Measurements from ENCODE around the gene SPOCK2.
"Not testable (repeated sequence)": the region's sequence is repeated elsewhere in the genome, so short reads cannot be mapped to it uniquely, and the experiment has no call there.

Gene SPOCK2

DNA sequence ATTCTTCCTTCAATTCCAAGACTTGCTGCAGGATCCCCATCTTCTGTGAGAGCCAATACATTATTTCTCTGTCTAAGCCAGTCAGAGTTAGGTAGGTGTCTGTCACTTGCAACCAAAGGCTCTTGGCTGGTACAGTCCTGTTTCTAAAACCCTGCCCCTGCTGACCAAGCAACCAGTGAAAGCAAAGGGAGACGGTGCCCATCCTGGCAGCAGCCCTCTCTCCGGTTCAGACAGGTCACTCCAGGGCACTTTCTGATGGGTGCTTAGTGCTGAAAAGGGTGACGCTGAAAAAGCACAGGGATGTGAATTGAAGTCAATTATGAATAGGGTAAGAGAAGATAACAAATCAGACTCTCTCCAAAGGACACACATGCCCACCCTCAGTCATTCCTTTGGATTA, 37.5 kb downstream of the SPOCK2 start:
- DNase-seq = no peak

DNA sequence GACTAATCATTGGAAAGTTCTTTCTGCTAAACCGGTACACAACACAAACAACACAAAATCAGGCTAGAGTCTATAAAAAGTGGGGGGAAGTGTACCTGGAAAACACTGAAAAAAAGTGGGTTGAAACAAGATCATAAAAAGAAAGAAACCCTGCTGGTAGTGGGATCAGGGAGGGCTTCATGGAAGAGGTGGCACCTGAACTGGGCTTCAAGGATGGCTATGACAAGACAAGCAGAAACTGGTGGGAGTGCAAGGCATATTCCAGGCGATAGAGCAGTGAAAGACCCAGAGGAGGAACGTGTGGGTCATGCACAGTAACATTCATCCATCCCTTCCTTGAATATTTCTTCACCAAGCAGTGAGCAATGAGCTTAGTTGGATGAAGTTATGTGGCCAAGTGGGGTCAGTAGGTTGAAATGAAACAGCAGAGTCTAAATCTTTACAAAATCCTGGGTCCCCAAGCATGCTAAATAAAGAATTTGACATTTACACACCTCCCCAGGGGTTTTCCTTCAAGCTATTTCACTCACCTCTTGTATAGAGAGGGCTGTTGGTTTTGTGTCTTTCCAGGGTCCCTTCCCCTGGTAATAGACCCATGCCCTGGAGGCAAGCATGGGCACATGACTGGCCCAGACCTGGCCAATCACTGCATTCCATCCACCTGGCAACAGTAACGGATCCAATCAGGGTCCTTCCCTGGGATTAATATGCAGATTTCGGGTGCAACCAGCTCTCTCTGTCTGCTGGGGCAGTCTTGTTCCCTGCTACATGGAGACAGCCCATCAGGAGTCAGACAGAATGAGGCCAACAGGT, 38.2 kb downstream of the SPOCK2 start:
- no peak for DNase-seq

DNA sequence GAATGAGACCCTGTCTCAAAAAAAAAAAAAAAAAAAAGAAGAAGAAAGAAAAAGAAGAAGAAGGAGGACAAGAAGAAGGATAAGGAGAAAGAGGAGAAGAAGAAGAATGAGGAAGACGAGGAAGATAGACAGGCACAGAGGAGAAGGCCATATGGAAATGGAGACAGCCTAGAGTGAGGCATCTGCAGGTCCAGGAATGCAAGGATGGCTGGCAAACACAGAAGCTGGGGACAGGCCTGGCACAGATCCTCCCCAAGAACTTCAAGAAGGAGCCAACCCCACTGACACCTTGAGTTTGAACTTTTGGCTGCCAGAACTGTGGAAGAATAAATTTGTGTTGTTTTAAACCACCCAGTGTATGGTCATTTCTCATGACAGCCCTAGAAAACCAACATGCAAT, 38.9 kb downstream of the SPOCK2 start:
- no peak for DNase-seq

DNA sequence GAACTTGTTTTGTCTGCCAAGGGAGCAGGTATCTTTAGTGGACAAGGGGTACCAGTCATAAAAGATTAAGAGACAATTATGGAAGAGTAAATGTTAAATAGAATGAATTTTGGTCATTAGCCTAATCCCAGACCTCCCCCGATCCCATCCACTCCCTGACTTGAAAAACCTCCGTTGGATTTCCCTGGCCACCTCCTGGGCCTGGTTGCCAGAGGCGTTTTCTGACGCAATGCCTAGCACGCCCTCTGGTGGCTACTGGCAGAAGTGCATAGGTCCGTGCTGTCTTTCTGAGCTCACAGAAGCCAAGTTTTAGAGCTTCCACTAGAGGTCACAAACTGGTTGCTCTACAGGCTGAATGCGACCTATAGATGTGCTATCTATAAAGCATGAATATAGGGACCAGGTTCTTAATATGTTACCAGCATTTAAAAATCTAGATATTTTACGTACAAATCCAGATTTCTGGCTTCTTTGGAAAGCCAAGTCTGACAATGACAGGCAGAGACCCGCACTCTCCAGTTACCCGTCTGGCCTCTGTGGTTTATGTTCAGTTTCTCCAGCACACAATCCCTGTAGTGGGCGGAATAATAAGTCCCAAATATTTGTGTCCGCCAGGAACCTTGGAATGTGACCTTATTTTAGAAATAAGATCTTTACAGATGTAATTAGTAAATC, 39.8 kb downstream of the SPOCK2 start:
- DNase-seq = peak; percentile 81

DNA sequence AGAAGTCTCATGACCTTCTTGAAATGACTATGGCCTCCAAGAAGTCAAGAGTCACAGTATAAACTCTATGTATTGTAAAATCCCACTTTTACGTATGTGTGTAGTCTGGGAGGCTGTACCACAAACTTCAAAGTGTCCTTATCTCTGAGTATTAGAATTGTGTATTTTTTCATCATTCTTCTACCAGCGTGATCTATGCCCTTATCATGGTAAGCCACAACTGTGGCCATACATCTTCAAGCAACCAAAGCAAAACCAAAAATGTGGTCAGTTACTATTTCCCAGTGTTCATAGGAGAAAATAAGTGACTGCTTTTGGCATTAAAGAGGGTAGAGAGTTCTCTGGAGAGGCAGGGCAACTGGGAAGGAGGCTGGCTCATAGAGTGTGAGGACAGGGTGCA, 42.8 kb downstream of the SPOCK2 start:
- no peak for DNase-seq

DNA sequence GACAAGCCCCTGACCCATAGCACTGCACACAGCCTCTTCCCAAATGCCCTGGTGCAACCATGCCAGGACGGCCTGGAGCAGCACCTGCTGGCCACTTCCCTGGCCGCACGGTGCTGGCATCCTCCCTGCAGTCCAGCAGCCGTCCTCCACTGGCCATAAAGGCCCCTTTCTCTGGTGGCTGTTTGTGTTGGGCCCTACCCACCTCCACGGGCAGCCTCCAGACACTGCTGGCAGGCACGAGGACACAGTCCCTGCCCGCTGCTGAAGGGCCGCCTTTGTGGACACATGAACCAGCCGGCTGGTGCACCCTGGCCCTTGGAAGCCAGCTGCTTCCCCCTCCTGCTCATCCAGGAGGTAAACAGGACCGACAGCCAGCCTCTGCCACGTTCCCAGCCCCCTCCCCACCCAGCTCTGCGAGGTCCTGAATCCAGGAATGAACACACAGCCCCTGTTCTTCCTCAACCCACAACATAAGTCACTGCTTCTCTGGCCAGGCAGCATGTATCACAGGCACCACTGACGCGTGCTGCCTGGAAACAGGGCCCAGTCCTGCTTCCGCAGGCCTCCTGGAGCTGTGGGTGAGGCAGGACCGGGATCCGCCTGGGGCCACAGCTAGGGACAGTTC, 43.8 kb downstream of the SPOCK2 start:
- DNase-seq = no peak

DNA sequence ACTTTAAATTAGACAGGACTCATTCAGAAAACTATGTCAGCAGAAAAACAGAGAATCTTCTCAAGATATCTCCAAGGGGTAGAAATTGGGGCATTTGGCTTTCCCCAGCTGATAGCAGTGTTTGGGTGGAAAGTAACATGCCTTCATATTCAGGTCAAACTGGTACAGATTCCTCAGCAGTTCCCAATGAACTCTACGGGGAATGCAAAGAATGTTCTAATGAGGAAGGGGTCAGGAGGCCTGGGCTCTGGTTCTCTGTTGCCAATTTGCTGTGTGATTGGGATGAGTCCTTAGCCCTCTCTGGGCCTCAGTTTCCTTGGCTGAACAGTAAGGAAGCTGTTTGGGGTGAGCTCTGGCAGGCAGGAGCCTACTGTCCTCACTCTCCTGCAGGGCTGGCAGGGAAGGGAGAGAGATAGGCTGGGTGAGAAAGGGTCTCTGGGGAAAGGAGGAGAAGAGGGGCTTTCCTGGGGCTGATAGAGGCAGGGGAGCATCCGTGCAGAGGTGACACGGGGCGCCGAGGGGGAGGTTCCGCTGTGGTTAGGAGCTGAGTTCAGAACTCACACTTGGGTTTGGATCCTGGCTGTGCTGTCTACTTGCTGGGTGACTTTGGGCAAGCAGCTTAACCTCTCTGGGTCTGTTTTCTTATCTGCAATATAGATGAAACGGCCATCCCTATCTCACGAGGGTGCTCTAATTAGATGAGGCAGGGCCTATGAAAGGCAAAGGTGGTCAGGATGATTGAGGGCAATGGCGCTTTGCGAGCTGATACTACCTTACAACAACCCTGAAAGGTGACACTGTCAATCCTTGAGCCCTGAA, 45.1 kb downstream of the SPOCK2 start:
- no peak for DNase-seq

DNA sequence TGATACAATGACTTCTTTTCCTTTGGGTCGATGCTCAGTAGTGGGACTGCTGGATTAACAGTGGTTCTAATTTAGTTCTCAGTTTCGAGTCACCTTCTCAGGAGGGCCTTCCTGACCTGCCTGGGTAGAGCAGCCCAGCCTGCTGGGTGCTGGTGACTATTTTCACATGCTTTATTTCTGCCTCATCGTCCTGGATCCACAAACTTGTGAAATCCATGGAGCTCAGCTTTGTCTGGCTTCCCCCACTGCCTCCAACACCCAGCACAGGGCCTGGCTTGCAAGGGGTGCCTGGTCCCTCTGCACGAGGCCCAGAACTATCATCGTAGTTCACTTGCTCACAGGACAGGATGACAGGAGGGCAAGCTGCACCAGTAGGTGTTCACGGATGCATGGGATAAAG, 46.9 kb downstream of the SPOCK2 start:
- no peak for DNase-seq

DNA sequence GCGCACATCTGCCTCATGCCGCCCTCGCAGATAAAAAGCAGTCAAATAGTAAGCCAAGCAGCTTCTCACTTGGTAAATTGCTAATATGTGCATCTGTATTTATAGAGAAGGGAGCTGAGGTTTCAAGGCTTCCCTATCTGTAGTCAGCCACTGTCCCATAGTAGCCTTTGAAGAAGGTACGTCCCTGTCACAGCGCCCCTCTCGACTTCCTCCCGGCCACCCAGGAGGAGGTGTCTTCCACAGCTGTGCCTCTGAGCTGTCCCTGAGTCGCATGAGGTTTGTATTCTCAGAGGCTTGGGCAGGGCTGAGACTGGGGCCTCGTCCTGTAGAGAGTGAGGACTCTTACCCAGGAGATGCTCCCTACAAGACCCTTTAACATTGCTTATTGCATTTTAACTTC, 49.0 kb downstream of the SPOCK2 start:
- DNase-seq = no peak

DNA sequence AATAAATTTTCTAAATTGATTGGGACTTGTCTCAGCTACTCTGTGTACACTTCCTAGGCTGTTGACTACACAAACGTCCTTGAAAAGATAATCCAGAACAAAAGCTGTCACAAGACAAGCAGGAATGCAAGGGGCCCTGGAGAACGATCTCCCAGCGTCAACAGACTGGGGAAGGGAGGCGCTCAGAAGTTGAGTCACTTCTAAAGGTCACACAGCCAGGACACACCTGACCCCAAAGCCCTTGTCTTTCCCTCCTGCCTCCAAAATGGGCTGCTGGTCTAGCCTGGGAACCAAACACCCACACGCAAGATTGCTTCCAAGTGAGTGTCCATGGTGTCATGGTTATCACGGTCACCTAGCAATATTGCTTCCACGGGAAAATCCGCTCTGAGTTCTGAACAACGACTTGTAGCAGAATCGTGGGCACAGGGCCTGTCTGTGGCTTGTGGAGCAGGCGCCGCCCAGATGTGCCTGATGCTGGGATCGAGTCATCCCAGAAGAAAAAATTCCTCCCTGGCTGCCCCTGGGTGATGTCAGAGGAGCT, 49.8 kb downstream of the SPOCK2 start:
- no peak for DNase-seq

DNA sequence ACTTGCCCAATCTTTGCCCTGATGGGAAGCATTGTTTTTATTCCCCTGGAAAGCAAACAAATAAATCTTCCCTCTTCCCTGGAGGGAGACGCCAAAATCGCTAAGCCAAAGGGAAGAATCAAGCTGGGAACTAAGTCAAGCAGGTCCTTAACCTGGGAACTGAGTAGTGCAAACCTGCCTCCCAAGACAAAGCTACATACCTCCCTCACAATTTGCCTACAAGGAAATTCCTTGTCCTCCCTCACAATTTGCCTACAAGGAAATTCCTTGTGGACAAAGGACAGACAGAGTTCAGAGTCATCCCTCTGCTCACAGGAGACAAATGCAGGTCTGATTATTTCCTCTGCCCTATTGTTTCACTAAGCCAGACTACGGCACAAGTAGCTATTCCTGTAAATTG, 50.5 kb downstream of the SPOCK2 start:
- DNase-seq = no peak

DNA sequence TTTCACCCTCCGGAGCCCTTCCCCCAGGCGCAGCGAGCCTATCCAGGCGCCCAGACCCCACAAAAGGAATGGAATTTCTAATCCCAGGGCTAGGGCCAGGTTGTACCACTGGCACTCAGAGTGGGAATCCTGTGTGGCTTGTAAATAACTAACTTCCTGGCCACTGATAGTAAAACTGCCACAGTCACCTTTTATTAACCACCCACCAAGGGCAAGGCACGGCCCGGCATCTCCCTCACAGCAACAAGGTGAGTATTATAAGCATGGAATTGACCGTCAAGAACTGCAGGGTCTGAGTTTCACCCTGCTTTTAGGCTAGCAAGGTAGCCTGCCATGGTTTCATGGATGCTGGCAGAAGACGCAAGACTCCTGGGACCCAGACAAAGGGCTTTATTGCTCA, 51.1 kb downstream of the SPOCK2 start:
- no peak for DNase-seq

DNA sequence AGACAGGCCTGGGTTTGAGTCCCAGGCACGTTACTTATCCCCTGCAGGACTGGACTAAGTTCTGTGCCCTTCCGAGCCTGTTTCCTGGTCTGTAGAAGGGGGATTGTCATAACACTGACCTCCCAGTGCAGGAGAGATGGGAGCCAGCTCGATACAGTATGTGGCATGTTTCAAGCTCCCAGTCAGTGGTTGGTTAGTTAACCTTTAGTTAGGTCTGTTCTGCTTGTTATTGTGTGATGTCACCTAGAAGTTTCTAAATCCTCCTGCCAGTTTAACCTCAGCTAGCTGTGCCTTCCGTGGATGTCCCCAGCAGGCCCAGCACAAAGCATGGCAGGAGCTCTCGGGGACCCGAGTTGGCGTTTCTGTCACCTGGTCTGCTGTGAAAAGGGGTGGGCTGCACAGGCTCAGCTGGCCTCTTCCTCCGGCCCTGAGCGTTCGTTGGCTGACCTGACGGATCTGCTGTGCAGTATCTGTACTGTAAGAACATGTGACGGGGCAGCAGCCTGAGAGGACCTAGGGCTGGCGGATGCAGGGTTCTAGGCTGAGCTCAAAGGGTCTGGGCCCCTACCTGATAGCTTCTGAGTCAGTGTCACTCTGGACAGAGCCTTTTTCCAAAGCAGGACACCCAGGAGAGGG, 53.0 kb downstream of the SPOCK2 start:
- DNase-seq = no peak

DNA sequence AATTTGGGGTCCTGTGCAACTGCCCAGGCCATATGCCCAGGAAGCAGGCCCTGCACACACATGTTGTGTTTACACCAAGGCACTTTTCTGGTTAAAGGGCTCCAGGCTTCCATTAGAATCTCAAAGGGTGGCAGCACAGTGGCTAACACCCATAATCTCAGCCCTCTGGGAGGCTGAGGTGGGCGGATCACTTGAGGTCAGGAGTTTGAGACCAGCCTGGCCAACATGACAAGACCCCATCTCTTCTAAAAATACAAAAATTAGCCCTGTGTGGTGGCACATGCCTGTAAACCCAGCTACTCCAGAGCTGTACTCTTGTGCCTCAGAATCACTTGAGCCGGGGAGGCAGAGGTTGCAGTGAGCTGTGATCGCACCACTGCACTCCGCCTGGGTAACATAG, 53.6 kb downstream of the SPOCK2 start:
- DNase-seq = no peak

DNA sequence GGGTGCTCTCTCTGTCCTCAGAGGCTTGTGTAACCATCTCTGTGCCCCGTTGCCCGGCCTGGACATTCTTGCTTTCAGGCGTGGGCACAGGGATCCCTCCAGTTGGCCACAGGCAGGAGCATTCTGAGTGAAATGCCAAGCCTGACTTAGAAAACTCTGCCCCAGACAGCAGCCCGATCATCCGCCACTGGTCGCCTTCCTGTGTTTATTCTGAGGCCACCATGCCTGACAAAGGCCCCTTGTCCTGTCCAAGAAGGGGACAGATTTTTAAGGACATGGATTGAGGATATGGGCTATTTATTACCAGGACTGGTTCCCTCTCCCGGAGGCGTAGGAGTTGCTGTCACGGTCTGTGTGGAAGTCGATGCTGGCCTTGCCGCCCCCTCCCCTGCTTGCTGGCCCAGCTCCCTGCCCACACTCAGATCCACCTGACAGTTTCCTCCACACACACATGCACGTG, 54.3 kb downstream of the SPOCK2 start:
- no peak for DNase-seq

DNA sequence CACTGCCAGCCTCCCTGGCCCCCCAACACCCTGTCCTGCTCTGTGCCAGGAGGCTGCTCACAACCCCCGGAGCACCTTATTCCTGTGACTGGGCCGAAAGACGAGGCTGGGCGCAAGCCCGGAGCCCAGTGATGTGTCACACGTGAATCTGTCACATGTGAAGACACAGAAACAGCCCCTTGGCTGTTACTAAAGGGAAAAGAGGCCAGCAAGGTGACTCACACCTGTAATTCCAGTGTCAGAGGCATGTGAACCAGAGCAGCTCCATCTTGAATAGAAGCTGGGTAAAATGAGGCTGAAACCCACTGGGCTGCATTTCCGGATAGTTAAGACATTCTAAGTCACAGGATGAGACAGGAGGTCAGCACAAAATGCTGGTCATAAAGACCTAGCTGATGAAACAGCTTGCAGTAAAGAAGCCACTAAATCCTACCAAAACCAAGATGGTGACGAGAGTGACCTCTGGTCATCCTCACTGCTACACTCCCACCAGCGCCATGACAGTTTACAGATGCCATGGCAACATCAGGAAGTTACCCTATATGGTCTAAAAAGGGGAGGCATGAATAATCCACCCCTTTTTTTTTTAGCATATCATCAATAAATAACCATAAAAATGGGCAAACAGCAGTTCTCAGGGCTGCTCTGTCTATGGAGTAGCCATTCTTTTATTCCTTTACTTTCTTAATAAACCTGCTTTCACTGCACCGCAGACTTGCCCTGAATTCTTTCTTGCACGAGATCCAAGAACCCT, 55.8 kb downstream of the SPOCK2 start:
- not testable (repeated sequence) for DNase-seq

DNA sequence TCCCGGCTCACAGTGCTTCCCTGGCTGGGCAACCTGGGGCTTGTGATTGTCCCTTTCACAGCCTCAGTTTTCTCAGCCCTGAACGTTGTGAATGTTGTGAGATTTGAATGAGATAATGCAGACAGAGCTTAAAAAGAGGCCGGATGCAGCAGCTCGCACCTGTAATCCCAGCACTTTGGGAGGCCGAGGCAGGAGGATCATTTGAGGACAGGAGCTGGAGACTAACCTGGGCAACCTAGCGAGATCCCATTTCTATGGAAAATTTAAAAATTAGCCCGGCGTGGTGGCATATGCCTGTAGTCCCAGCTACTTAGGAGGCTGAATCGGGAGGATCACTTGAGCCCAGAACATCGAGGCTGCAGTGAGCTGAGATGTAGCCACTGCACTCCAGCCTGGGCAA, 56.6 kb downstream of the SPOCK2 start:
- no peak for DNase-seq

DNA sequence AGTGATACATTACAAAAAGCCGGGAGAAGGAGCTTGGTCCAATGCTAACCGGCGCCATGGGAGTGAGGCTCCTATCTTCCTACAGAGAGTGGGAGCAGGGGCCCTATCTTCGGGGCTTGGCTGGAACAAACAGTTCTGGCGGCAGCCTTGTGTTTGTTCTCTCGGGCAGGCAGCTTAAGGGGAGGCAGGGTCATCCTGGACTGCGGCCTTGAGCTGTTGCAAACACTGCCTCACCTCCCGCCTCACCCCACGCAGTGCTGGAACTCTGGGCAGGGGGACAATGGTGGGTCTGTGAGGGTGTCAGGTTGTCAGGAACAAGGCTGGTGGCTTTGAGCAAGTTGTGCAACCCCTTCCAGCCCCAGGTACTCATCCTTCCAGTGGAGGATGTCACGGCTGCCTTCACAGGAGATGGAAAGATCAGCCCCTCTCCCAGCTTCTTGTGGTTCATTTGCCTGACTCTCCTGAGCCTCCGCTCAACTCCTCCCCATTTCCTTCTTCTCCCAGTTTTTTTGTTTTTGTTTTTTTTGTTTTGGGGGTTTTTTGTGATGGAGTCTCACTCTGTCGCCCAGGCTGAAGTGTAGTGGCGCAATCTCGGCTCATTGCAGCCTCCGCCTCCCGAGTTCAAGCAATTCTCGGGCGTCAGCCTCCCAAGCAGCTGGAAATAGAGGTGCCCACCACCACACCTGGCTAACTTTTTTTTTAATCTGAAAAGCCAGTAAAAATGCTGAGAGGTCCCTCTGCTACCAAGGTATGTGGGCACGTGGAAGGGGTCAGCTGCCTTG, 57.4 kb downstream of the SPOCK2 start:
- DNase-seq = no peak

DNA sequence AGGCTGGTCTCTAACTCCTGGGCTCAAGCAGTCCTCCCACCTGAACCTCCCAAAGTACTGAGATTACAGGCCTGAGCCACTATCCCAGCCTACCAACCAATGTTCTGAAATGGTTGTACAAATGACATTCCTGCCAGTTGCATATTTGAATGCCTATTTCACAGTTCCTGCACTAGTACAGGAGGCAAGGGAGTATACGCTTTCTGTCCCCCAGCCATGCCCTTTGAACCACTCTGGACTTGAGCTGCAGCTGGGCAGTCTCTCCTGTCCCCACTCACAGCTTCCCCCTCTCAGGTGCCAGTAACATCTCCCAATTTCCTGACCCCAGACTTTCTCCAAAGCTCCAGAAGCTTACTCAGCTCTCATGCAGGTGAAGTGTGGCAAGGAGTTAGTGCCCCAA, 58.9 kb downstream of the SPOCK2 start:
- DNase-seq = no peak

DNA sequence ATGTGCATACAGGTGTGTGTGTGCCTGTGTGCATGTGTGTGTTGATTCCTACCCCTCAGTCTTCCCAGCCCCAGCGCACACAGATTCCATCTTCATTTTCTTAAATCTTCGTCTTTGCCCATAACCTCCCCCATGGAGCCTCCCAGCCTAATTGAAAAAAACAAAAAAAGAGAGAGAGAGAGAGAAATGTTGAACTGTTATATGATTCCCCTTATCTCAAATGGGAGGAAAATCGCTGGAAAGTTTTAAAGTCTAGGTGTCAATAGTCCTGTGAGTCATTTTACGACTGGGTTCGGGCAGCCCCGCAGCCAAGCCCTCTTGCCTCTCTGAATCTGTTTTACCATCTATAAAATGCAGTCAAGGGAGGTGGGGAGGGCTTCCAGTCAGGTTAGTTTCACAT, 60.9 kb downstream of the SPOCK2 start:
- no peak for DNase-seq
